Measurements from ENCODE around the gene DHDH.
A peak's percentile ranks its signal among the peaks of the same experiment; 100 is the strongest.

DHDH gene

GRCh38 chr19:48969276-48970138 is 36.0 kb downstream of the DHDH start:
- Histone ChIP-seq H3K79me2 (ENCODE audit: insufficient read depth, low read length) (peaks cover 14% of the 10 kb centered on the region), H3K27me3 (ENCODE audit: low read length) (no peaks in the 10 kb centered on the region), H3F3A (ENCODE audit: insufficient read depth) (peaks cover 27% of the 10 kb centered on the region), H3K9me2 (replicated peaks; ENCODE audit: insufficient read depth, low read length) (no peaks in the 10 kb centered on the region), H3K9ac (ENCODE audit: low read length) (no peak overlapping the region), H3K36me3 (ENCODE audit: low read length) (no peaks in the 10 kb centered on the region), H3K27ac (ENCODE audit: low read depth, low read length) (no peak overlapping the region), H2AFZ (ENCODE audit: low read depth, low read length, severe bottlenecking) (no peak overlapping the region), H3K4me2 (ENCODE audit: low read depth, low read length, poor library complexity, severe bottlenecking) (no peak overlapping the region), H3K9me3 (ENCODE audit: insufficient read depth, low read length) (no peaks in the 10 kb centered on the region), H4K20me1 (ENCODE audit: low read depth, low read length) (no peaks in the 10 kb centered on the region), H3K4me3 (ENCODE audit: insufficient read depth, low read length, poor library complexity, severe bottlenecking) (no peak overlapping the region)
- TF ChIP-seq EZH2phosphoT487 (conservative IDR thresholded peaks at IDR 0.05; ENCODE audit: low read length), result no peak
- no peak for TF ChIP-seq CTCF (IDR thresholded peaks at IDR 0.05; ENCODE audit: insufficient read depth, low read length, poor library complexity, severe bottlenecking)

- no peaks in the 10 kb centered on the region for H3K36me3 ChIP-seq (ENCODE audit: low read length)
- no peaks in the 10 kb centered on the region for H4K20me1 ChIP-seq (ENCODE audit: low read depth, low read length)
- peaks cover 25% of the 10 kb centered on the region for H3F3A ChIP-seq (ENCODE audit: insufficient read depth)
- H3K9me2 ChIP-seq (replicated peaks; ENCODE audit: insufficient read depth, low read length), result no peaks in the 10 kb centered on the region
- H3K27me3 ChIP-seq (ENCODE audit: low read length), result no peaks in the 10 kb centered on the region
- H3K79me2 ChIP-seq (ENCODE audit: insufficient read depth, low read length), result peaks cover 13% of the 10 kb centered on the region
- no peak overlapping the region for H3K9ac ChIP-seq (ENCODE audit: low read length)
- no peak overlapping the region for H3K4me3 ChIP-seq (ENCODE audit: insufficient read depth, low read length, poor library complexity, severe bottlenecking)
- no peak overlapping the region for H3K27ac ChIP-seq (ENCODE audit: low read depth, low read length)
- H2AFZ ChIP-seq (ENCODE audit: low read depth, low read length, severe bottlenecking), result no peak overlapping the region
- TF ChIP-seq CTCF (IDR thresholded peaks at IDR 0.05; ENCODE audit: insufficient read depth, low read length, poor library complexity, severe bottlenecking), result no peak
- TF ChIP-seq EZH2phosphoT487 (conservative IDR thresholded peaks at IDR 0.05; ENCODE audit: low read length), result no peak
- H3K4me2 ChIP-seq (ENCODE audit: low read depth, low read length, poor library complexity, severe bottlenecking), result no peak overlapping the region
- H3K9me3 ChIP-seq (ENCODE audit: insufficient read depth, low read length), result no peaks in the 10 kb centered on the region
These were observed 36.8 kb downstream of the DHDH start for GRCh38 chr19:48970139-48970766.

- Histone ChIP-seq H3K9ac (ENCODE audit: low read length) (no peak overlapping the region), H3K9me3 (ENCODE audit: insufficient read depth, low read length) (no peaks in the 10 kb centered on the region), H3K9me2 (replicated peaks; ENCODE audit: insufficient read depth, low read length) (no peaks in the 10 kb centered on the region), H3K4me2 (ENCODE audit: low read depth, low read length, poor library complexity, severe bottlenecking) (peak overlapping the region; percentile 36), H3K79me2 (ENCODE audit: insufficient read depth, low read length) (peaks cover 6% of the 10 kb centered on the region; the same call in 1 of the 2 replicates), H3F3A (ENCODE audit: insufficient read depth) (peaks cover 24% of the 10 kb centered on the region), H3K27me3 (ENCODE audit: low read length) (no peaks in the 10 kb centered on the region), H3K36me3 (ENCODE audit: low read length) (no peaks in the 10 kb centered on the region), H2AFZ (ENCODE audit: low read depth, low read length, severe bottlenecking) (peak overlapping the region; percentile 87), H4K20me1 (ENCODE audit: low read depth, low read length) (no peaks in the 10 kb centered on the region), H3K27ac (ENCODE audit: low read depth, low read length) (0 out of 2 replicates have a peak overlapping the region, but pooled peaks have one; percentile 21), H3K4me3 (ENCODE audit: insufficient read depth, low read length, poor library complexity, severe bottlenecking) (no peak overlapping the region)
- peak; percentile 95 for TF ChIP-seq CTCF (IDR thresholded peaks at IDR 0.05; ENCODE audit: insufficient read depth, low read length, poor library complexity, severe bottlenecking)
- no peak for TF ChIP-seq EZH2phosphoT487 (conservative IDR thresholded peaks at IDR 0.05; ENCODE audit: low read length)
These were observed 37.5 kb downstream of the DHDH start for GRCh38 chr19:48970923-48971395.
